ENCODE results near the gene PPP2CA.

PPP2CA gene

DNA sequence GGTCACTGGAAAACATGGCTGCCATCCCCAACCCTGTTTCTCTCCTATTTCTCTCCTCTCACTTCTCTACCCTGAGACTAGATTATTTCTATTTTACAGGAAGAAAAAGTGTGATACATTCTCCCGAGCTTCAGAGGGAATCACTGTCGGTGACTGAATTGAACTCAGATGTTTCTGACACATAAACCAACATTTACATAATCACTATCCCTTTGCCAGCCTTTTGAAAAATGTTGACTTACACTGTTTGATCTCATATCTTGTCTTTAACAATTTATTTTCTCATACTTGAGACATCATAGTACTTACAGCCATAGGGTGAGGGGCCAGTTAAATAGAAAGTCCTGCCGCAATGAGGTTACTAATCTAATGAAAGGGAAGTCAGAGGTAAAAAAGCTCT, 25.1 kb upstream of the PPP2CA start:
- DNase-seq: no peak
- TF ChIP-seq GATA1 (IDR thresholded peaks at IDR 0.05; ENCODE audit: low read depth, low read length) (no peak), POLR2A (IDR thresholded peaks at IDR 0.05; ENCODE audit: low read length) (no peak)

DNA sequence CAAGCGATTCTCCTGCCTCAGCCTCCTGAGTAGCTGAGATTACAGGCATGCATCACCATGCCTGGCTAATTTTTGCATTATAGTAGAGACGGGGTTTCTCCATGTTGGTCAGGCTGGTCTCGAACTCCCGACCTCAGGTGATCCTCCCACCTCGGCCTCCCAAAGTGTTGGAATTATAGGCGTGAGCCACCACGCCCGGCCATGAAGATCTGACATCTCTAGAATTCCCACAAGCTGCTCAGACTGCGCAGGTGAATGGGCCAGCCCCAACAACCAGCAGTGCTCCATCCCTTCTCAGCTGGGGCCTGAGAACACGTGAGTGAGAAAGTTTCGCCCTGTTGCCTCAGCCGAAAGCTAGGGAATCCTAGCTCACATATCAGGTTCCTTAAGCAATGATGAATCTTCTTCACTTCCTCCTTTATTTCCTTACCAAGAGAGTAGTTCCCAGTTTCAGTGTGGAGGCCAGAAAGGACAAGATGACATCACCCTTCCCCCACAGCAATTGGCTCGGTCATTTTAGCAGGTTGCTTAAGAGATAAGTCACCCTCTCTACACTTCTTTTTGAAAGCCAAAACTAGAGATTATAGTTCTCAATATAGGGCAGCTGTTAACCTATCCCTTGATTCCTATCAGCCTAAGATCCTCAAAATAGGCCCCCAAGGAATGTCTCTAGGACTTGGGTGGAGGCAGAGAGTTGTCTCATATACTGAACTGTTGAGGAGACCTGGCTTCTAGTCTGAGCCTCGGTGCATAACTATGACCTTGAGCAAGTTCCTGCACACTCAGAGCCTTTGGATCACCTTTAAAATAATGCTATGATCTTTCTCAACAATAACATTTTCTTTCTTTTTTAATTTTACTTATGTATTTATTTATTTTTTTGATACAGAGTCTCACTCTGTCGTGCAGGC, 23.9 kb upstream of the PPP2CA start:
- no peak for TF ChIP-seq GATA1 (IDR thresholded peaks at IDR 0.05; ENCODE audit: low read depth, low read length)
- peak; percentile 21 to 65 for DNase-seq

DNA sequence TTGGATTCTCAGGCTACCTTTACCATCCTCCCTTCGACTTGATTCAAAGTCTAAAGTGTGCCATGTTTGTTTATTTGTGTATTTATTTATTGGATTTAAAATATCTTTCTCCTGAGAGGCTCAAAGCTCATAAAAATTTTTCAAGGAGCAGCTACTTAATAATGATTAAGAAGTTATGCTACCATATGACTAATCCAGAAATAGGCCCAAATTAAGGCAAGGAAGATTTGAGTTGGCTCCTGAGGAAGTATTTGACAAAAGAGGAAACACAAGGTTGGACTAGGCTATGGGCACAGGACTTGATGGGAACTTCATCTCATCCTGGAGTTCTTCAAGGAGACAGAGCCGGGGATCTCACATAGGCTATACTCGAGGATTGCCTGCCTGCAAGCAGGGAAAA, 22.4 kb upstream of the PPP2CA start:
- DNase-seq: no peak
- TF ChIP-seq POLR2A (IDR thresholded peaks at IDR 0.05; ENCODE audit: low read length) (no peak), GATA1 (IDR thresholded peaks at IDR 0.05; ENCODE audit: low read depth, low read length) (no peak)

DNA sequence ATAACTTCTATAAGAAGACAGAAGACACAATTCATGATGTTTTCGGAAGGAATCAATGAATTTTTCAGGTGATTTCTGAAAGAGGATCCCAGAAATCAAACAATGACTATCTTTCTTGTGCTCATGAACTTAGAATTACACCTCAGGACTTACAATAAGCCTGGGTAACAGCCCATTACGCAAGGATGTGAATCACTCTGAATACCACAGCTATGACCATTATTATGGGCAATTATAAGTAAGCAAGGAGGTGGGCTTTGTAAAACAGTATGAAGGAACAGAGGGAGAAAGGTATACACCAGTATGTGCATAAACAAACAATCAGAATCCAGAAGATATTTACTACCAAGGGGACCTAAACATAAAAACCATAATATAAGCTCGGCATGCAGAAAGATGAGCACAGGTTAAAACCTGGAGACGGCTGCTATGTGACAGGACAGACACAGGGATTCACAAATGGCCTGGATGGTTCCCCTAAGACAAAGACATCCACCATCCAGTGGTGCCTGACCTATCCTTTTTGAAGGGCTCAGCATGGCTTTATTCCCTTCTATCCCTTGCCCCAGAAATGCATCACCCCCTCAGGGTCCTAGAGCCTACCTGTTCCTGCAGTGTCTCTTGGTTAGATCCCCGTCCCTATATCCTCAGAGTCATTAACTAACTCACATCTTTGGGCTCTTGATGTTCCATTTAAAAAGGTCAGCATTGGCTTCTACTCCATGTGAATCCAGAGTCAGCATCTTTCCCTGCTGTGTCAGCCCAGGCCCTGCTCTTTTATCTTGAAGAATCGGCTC, 21.8 kb upstream of the PPP2CA start:
- no peak for DNase-seq
- TF ChIP-seq POLR2A (IDR thresholded peaks at IDR 0.05; ENCODE audit: low read length) (no peak), GATA1 (IDR thresholded peaks at IDR 0.05; ENCODE audit: low read depth, low read length) (no peak)

DNA sequence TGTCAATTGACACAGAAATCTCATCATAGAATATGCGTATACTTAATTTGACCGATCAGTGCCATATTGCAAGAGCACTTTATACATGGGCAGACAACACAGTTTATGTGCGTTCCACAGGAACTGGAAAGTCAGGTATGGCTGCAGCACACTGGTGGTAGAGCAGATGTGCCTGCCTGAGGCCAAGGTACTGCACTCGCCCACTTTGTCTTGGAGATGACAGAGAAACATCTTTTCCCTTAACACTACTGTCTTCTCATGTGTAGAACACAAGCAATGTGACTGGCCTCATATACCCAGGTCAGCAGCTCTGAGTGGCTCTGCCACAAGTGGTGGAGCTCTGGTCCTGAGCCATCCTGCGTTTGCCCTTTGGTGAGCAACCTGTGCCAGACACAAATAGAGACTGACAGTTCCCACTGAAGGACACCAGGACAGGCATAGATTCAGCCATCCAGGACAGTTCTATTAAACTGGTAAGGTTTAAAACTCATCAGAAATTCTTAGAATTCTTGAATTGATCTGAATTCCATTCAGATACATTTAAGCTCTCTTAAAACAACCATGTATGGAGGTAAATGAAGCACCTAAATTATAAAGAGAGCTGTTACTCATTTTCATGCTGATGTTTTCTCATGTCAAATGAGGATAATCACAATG, 21.0 kb upstream of the PPP2CA start:
- TF ChIP-seq POLR2A (IDR thresholded peaks at IDR 0.05; ENCODE audit: low read length) (no peak), GATA1 (IDR thresholded peaks at IDR 0.05; ENCODE audit: low read depth, low read length) (no peak)
- DNase-seq: no peak

DNA sequence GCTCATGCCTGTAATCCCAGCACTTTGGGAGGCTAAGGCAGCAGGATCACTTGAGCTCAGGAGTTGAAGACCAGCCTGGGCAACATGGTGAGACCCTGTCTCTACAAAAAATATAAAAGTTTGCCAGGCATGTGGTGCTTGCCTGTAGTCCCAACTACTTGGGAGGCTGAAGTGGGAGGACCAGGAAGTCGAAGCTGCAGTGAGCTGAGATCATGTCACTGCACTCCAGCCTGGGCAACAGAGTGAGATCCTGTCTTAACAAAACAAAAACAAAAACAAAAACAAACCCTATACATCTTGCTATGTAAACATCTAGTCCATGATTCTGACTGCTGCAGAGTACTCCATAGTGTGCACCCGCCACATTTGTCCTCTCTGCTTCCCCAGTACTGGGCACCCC, 19.8 kb upstream of the PPP2CA start:
- no peak for DNase-seq
- no peak for TF ChIP-seq POLR2A (IDR thresholded peaks at IDR 0.05; ENCODE audit: low read length)
- TF ChIP-seq GATA1 (IDR thresholded peaks at IDR 0.05; ENCODE audit: low read depth, low read length): no peak

DNA sequence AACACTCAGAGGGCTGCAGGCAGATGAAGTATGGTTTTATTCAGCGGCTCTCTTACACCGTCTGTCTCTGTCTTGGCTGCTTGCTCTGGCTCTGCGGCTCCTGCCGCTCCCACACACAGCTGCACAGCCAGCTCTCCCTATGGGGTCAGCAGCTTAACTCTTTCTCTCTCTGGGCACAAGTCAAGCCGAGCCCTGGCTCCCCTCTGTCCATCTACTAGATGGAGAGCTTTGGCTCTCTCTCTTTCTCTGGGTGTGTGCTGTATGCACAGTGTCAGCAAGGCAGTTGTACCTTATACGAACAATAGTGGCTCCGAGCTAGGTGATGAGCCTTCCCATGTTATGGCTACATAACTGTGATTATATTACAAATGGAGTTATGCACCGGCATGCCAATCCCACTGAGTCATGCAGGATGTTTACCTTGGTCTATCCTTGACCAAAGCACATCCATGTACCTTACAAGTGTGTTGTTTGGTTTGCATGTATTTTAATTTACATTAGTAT, 19.3 kb upstream of the PPP2CA start:
- no peak for DNase-seq
- TF ChIP-seq POLR2A (IDR thresholded peaks at IDR 0.05; ENCODE audit: low read length) (no peak), GATA1 (IDR thresholded peaks at IDR 0.05; ENCODE audit: low read depth, low read length) (no peak)

DNA sequence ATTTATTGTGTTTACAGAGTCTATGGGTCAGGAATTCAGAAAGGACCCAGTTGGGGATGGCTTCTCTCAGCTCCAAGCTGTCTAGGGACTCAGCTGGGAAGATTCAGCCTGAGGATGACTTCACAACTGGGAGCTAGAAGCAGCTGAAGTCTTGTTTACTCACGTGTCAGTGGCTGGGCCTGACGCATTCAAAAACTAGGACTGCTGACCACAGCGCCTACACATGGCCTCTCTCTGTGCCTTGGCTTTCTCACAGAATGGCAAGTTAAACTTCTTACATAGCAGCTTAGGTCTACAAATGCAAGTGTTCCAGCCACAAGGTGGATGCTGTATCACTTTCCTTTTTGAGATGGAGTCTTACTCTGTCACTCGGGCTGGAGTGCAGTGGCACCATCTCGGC, 16.3 kb upstream of the PPP2CA start:
- TF ChIP-seq GATA1 (IDR thresholded peaks at IDR 0.05; ENCODE audit: low read depth, low read length) (no peak), POLR2A (IDR thresholded peaks at IDR 0.05; ENCODE audit: low read length) (no peak)
- DNase-seq: no peak

DNA sequence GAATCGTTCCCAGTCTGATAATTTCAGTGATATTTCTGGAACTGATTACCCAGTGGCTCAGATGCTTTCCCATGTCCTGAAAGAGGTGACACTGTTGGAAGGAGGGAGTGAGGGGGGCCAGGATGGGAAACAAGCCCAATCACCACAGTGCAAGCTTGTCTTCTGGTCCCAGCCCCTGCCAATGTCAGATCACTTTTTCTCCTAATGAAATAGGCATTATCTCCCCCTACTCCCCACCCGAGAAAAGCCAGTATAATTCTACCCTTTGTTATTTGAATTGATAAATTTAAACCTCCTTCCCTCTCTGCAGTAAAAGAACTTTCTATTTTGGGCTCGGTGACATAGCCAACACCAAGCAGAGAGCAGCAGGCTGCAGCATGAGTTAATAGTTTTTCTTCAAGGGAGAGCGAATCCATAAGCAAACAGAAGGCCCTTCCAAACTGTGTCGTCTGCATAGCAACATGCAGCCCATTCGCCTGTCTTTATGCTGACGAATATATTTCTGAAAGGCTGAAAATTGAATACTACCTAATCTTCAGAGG, 14.6 kb upstream of the PPP2CA start:
- no peak for TF ChIP-seq GATA1 (IDR thresholded peaks at IDR 0.05; ENCODE audit: low read depth, low read length)
- no peak for TF ChIP-seq POLR2A (IDR thresholded peaks at IDR 0.05; ENCODE audit: low read length)
- DNase-seq: no peak

DNA sequence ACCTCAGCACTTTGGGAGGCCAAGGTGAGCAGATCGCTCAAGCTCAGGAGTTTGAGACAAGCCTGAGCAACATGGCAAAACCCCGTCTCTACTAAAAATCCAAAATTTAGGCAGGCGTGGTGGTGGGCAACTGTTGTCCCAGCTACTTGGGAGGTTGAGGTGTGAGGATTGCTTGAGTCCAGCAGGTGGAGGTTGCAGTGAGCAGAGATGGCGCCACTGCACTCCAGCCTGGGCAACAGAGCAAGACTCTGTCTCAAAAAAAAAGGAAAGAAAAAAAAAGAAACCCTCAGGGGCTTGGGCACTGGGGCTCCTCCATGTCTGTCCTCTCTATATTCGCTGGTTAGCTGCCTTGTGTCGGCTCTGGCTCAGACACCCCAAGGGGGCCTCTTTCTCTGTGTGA, 10.9 kb upstream of the PPP2CA start:
- TF ChIP-seq POLR2A (IDR thresholded peaks at IDR 0.05; ENCODE audit: low read length): no peak

DNA sequence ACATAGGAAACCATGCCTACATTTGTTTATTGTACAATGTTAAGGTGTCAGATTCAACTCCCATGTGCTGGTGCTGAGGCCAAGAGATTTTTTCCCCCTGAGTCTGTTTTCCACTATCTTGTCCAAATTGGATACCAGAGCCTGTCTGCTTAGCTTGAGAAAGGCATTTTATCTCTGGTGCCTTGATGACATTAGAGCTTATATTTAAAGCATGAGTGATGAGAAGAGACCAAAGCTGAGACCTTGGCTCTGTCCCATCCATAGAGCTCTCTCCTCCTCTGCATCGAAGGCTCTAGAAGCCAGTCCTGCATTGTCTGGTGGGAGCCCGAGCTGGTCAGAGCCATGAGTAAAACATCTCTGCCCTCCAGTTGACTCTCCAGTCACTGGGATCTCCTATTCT, 10.4 kb upstream of the PPP2CA start:
- no peak for TF ChIP-seq GATA1 (IDR thresholded peaks at IDR 0.05; ENCODE audit: low read depth, low read length)
- TF ChIP-seq POLR2A (IDR thresholded peaks at IDR 0.05; ENCODE audit: low read length): no peak
- no peak for DNase-seq

More for the DNA sequence above, 10.9 kb upstream of the PPP2CA start:
- no peak for DNase-seq

DNA sequence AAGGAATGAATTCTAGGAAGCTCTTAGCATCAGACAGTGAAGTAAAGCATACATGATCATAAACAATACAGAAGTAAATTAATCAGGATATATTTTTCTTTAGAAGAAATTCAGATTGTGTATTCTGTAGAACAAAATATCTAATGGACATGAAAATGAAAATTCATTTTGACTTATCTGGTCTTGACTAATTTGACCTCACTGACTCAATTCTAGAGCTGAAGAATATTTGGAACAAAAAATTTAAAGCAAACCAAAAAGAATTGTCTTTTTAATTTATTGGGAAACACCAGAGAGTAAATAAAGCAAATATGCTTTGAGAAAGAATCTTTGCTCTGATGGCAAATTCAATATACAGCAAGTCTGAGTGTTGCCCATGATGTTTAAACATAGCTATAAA, 2.8 kb upstream of the PPP2CA start:
- no peak for DNase-seq
- TF ChIP-seq GATA1 (IDR thresholded peaks at IDR 0.05; ENCODE audit: low read depth, low read length) (no peak), POLR2A (IDR thresholded peaks at IDR 0.05; ENCODE audit: low read length) (no peak)

DNA sequence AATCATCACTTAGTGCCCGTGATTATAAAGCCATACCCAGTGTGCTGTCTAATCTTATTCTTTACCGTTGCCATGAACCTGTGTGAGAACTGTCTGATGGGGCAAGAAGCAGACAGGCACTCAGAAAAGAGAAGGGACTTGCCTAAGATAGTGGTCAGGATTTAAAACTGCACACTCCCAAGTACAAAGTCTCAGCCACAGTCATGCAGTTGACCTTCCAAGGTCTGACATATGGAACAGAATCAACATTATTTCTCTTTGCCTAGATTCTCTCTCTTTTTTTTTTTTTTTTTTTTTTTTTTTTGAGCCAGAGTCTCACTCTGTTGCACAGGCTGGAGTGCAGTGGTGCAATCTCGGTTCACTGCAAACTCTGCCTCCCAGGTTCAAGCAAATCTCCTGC, 1.9 kb upstream of the PPP2CA start:
- TF ChIP-seq POLR2A (IDR thresholded peaks at IDR 0.05; ENCODE audit: low read length): no peak
- no peak for TF ChIP-seq GATA1 (IDR thresholded peaks at IDR 0.05; ENCODE audit: low read depth, low read length)
- DNase-seq: peak in 1 of 2 experiments; percentile 29

DNA sequence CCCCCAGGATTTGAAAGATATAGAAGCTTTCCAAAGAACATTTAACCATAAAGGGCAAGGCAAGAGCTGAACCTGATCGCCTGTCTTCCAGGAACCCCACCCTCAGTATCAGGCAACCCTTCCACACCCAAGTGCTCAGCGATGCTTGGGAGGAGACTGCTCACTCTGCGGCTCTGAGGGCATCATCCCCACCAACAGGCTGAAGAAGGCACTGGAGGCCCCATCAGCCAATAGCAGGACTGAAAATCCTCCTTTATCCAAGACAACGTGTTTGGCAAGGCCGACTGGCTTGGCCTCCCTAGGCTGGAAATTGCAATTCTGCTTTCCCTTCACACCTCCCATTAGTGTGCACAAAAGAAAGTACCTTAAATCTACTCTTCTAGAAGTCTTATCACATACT, 1.4 kb upstream of the PPP2CA start:
- TF ChIP-seq POLR2A (IDR thresholded peaks at IDR 0.05; ENCODE audit: low read length): peak; percentile 41
- no peak for TF ChIP-seq GATA1 (IDR thresholded peaks at IDR 0.05; ENCODE audit: low read depth, low read length)
- peak; percentile 85 to 89 for DNase-seq
